ENCODE measurements around the gene CXCL1.

DNA sequence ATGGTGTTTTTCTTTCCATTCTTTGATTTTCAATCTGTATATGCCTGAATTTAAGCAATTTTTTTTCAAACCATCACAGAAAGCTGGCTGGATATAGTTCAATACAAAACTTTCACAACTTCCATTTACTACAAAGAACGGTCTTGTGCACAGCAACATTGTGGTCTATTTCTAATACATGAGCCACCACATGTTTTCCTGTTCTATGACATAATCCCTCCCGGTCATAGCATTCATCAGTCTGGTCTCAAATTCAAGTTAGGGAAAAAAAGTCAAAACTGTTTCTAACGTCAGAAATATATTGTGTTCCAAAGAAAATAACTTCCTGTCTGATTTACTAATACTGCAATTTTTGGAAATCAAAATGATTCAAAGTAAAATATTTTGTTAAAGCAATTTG lies 40.2 kb upstream of the CXCL1 start:
- TF ChIP-seq POLR2A (IDR thresholded peaks at IDR 0.05) = no peak
- TF ChIP-seq, protein P1, sequence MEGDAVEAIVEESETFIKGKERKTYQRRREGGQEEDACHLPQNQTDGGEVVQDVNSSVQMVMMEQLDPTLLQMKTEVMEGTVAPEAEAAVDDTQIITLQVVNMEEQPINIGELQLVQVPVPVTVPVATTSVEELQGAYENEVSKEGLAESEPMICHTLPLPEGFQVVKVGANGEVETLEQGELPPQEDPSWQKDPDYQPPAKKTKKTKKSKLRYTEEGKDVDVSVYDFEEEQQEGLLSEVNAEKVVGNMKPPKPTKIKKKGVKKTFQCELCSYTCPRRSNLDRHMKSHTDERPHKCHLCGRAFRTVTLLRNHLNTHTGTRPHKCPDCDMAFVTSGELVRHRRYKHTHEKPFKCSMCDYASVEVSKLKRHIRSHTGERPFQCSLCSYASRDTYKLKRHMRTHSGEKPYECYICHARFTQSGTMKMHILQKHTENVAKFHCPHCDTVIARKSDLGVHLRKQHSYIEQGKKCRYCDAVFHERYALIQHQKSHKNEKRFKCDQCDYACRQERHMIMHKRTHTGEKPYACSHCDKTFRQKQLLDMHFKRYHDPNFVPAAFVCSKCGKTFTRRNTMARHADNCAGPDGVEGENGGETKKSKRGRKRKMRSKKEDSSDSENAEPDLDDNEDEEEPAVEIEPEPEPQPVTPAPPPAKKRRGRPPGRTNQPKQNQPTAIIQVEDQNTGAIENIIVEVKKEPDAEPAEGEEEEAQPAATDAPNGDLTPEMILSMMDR (IDR thresholded peaks at IDR 0.05) = no peak

All from ovary (tissue), 3 donors.